ENCODE results near the gene DPP6.
A peak's percentile ranks its signal among the peaks of the same experiment; 100 is the strongest.

DPP6 gene

DNA sequence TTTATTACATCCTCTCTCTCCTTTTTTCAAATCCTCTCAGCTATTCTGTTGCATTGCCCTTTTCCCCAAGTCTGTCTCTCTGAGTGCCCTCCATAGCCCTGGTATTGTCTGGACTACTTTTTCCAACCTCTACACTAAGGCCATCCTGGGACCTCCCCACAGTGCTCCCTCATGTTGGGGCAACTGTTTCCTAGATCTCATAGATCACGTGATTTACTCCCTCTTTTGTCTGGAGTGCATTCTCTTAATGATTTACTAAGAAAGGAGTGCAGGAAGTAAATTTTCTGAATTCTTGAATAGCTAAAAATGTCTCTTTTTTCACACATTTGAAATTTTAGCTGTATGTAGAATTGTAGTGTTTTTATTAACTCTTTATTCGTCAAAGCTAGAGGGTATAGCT is 733.7 kb downstream of the DPP6 start:
- TF ChIP-seq, protein P1, sequence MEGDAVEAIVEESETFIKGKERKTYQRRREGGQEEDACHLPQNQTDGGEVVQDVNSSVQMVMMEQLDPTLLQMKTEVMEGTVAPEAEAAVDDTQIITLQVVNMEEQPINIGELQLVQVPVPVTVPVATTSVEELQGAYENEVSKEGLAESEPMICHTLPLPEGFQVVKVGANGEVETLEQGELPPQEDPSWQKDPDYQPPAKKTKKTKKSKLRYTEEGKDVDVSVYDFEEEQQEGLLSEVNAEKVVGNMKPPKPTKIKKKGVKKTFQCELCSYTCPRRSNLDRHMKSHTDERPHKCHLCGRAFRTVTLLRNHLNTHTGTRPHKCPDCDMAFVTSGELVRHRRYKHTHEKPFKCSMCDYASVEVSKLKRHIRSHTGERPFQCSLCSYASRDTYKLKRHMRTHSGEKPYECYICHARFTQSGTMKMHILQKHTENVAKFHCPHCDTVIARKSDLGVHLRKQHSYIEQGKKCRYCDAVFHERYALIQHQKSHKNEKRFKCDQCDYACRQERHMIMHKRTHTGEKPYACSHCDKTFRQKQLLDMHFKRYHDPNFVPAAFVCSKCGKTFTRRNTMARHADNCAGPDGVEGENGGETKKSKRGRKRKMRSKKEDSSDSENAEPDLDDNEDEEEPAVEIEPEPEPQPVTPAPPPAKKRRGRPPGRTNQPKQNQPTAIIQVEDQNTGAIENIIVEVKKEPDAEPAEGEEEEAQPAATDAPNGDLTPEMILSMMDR (conservative IDR thresholded peaks at IDR 0.05; ENCODE audit: low read length), result no peak
- no peak for TF ChIP-seq EZH2phosphoT487 (IDR thresholded peaks at IDR 0.05; ENCODE audit: borderline replicate concordance)
- Histone ChIP-seq H3K9me3 (ENCODE audit: insufficient read depth, low read depth, low read length) (peaks cover 8% of the 10 kb centered on the region; the same call in 1 of the 2 replicates), H2AFZ (ENCODE audit: low read length) (no peak overlapping the region)

GRCh38 chr7:154789404-154789803 is 737.2 kb downstream of the DPP6 start:
- Histone ChIP-seq H3K4me2 (ENCODE audit: low read depth, low read length, poor library complexity, severe bottlenecking) (no peak overlapping the region), H3K4me1 (ENCODE audit: insufficient read depth, low read length, poor library complexity, severe bottlenecking) (no peaks in the 10 kb centered on the region), H3K36me3 (ENCODE audit: insufficient read depth, low read length) (no peaks in the 10 kb centered on the region), H3K4me3 (ENCODE audit: low read length, poor library complexity, severe bottlenecking) (no peak overlapping the region), H3K9me3 (ENCODE audit: insufficient read depth, low read depth, low read length) (peaks cover 6% of the 10 kb centered on the region; the same call in 1 of the 2 replicates), H3F3A (ENCODE audit: low read depth) (no peaks in the 10 kb centered on the region), H3K79me2 (ENCODE audit: insufficient read depth, low read length) (no peaks in the 10 kb centered on the region), H3K9ac (ENCODE audit: low read depth, low read length, poor library complexity, severe bottlenecking) (no peak overlapping the region), H4K20me1 (ENCODE audit: insufficient read depth, low read length, poor library complexity, severe bottlenecking) (no peaks in the 10 kb centered on the region), H3K27me3 (ENCODE audit: insufficient read depth, low read length, poor library complexity, severe bottlenecking) (no peaks in the 10 kb centered on the region), H3K9me2 (replicated peaks; ENCODE audit: low read depth, low read length) (no peaks in the 10 kb centered on the region), H2AFZ (ENCODE audit: low read length) (no peak overlapping the region)
- TF ChIP-seq, protein P1 (conservative IDR thresholded peaks at IDR 0.05; ENCODE audit: low read length), result peak; percentile 43
- TF ChIP-seq EZH2phosphoT487 (IDR thresholded peaks at IDR 0.05; ENCODE audit: borderline replicate concordance), result no peak

More for the DNA sequence above, 733.7 kb downstream of the DPP6 start:
- Histone ChIP-seq H4K20me1 (ENCODE audit: insufficient read depth, low read length, poor library complexity, severe bottlenecking) (no peaks in the 10 kb centered on the region), H3K79me2 (ENCODE audit: insufficient read depth, low read length) (no peaks in the 10 kb centered on the region), H3K9ac (ENCODE audit: low read depth, low read length, poor library complexity, severe bottlenecking) (no peak overlapping the region), H3K36me3 (ENCODE audit: insufficient read depth, low read length) (no peaks in the 10 kb centered on the region), H3K4me3 (ENCODE audit: low read length, poor library complexity, severe bottlenecking) (no peak overlapping the region), H3K9me2 (replicated peaks; ENCODE audit: low read depth, low read length) (no peaks in the 10 kb centered on the region), H3K4me2 (ENCODE audit: low read depth, low read length, poor library complexity, severe bottlenecking) (no peak overlapping the region), H3K4me1 (ENCODE audit: insufficient read depth, low read length, poor library complexity, severe bottlenecking) (no peaks in the 10 kb centered on the region), H3F3A (ENCODE audit: low read depth) (no peaks in the 10 kb centered on the region), H3K27me3 (ENCODE audit: insufficient read depth, low read length, poor library complexity, severe bottlenecking) (no peaks in the 10 kb centered on the region)

- Histone ChIP-seq H3K9me3 (ENCODE audit: insufficient read depth, low read depth, low read length) (no peaks in the 10 kb centered on the region; the same call in 1 of the 2 replicates), H3K36me3 (ENCODE audit: insufficient read depth, low read length) (no peaks in the 10 kb centered on the region), H3K9ac (ENCODE audit: low read depth, low read length, poor library complexity, severe bottlenecking) (no peak overlapping the region), H3K79me2 (ENCODE audit: insufficient read depth, low read length) (no peaks in the 10 kb centered on the region), H3K27me3 (ENCODE audit: insufficient read depth, low read length, poor library complexity, severe bottlenecking) (no peaks in the 10 kb centered on the region), H4K20me1 (ENCODE audit: insufficient read depth, low read length, poor library complexity, severe bottlenecking) (no peaks in the 10 kb centered on the region), H2AFZ (ENCODE audit: low read length) (no peak overlapping the region), H3K4me2 (ENCODE audit: low read depth, low read length, poor library complexity, severe bottlenecking) (no peak overlapping the region), H3K9me2 (replicated peaks; ENCODE audit: low read depth, low read length) (no peaks in the 10 kb centered on the region), H3F3A (ENCODE audit: low read depth) (no peaks in the 10 kb centered on the region), H3K4me1 (ENCODE audit: insufficient read depth, low read length, poor library complexity, severe bottlenecking) (no peaks in the 10 kb centered on the region), H3K4me3 (ENCODE audit: low read length, poor library complexity, severe bottlenecking) (no peak overlapping the region)
- no peak for TF ChIP-seq EZH2phosphoT487 (IDR thresholded peaks at IDR 0.05; ENCODE audit: borderline replicate concordance)
- TF ChIP-seq, protein P1 (conservative IDR thresholded peaks at IDR 0.05; ENCODE audit: low read length), result no peak
Measured at GRCh38 chr7:154791611-154792010, 739.4 kb downstream of the DPP6 start.

Data from Loucy (cell line).